Measurements from ENCODE around the gene LYZL2. TPM values are rescaled to one million over a fixed set of nuclear protein-coding genes. Genes with fewer than 3 reads are reported as not detected.
"Not testable (repeated sequence)": the region's sequence is repeated elsewhere in the genome, so short reads cannot be mapped to it uniquely, and the experiment has no call there.

Gene LYZL2
- total RNA-seq, 1 donor from 2014 or later = not detected

DNA sequence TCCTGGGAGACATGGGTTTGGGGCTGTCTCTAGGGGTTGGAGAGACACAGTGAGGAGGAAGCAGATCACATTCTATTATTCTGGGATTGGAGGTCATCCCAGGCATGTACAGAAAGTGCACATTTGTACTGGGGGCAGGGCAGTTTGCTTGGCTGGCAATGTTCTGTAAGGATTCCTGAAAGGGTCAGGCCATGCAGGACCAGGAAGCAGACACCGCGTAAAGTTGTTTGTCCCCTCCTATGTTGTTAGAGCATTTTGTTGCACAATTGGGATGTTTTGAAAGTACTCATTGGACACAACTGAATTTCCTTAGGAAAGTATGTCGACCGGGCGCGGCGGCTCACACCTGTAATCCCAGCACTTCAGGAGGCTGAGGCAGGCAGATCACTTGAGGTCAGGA lies 12.5 kb downstream of the LYZL2 start:
- Histone ChIP-seq H3K4me1 (ENCODE audit: insufficient read depth, low read length) (no peaks in the 10 kb centered on the region), H3K36me3 (ENCODE audit: insufficient read depth, low read length) (no peaks in the 10 kb centered on the region), H3K79me2 (ENCODE audit: insufficient read depth, low read length) (no peaks in the 10 kb centered on the region), H3K4me3 (ENCODE audit: insufficient read depth, low read depth, low read length) (no peak overlapping the region), H4K20me1 (ENCODE audit: insufficient read depth, low read length) (no peaks in the 10 kb centered on the region), H3K27ac (ENCODE audit: low read depth, low read length) (no peak overlapping the region), H3K27me3 (ENCODE audit: insufficient read depth, low read length) (no peaks in the 10 kb centered on the region), H3K9me3 (ENCODE audit: insufficient read depth, low read depth, low read length) (no peaks in the 10 kb centered on the region), H3K9ac (ENCODE audit: low read length) (no peak overlapping the region), H3K4me2 (ENCODE audit: low read length) (no peak overlapping the region), H2AFZ (ENCODE audit: low read depth, low read length) (no peak overlapping the region)
- Mint-ChIP-seq H3K27me3 (ENCODE audit: low read depth, unreplicated experiment) (no peaks in the 10 kb centered on the region), H3K27ac (ENCODE audit: unreplicated experiment) (no peak overlapping the region), H3K4me1 (ENCODE audit: low read depth, unreplicated experiment) (peaks cover 3% of the 10 kb centered on the region), H3K9me3 (ENCODE audit: unreplicated experiment) (no peaks in the 10 kb centered on the region), H3K4me3 (ENCODE audit: unreplicated experiment) (no peak overlapping the region), H3K36me3 (ENCODE audit: low read depth, unreplicated experiment) (no peaks in the 10 kb centered on the region)
- no peak for FAIRE-seq
- TF ChIP-seq, protein P1, sequence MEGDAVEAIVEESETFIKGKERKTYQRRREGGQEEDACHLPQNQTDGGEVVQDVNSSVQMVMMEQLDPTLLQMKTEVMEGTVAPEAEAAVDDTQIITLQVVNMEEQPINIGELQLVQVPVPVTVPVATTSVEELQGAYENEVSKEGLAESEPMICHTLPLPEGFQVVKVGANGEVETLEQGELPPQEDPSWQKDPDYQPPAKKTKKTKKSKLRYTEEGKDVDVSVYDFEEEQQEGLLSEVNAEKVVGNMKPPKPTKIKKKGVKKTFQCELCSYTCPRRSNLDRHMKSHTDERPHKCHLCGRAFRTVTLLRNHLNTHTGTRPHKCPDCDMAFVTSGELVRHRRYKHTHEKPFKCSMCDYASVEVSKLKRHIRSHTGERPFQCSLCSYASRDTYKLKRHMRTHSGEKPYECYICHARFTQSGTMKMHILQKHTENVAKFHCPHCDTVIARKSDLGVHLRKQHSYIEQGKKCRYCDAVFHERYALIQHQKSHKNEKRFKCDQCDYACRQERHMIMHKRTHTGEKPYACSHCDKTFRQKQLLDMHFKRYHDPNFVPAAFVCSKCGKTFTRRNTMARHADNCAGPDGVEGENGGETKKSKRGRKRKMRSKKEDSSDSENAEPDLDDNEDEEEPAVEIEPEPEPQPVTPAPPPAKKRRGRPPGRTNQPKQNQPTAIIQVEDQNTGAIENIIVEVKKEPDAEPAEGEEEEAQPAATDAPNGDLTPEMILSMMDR (IDR thresholded peaks at IDR 0.05; ENCODE audit: insufficient read depth, low read depth, low read length) = no peak
- no peak for TF ChIP-seq EZH2 (IDR thresholded peaks at IDR 0.05; ENCODE audit: insufficient read depth, low read length)
- no peak for DNase-seq (ENCODE audit: low read depth)

DNA sequence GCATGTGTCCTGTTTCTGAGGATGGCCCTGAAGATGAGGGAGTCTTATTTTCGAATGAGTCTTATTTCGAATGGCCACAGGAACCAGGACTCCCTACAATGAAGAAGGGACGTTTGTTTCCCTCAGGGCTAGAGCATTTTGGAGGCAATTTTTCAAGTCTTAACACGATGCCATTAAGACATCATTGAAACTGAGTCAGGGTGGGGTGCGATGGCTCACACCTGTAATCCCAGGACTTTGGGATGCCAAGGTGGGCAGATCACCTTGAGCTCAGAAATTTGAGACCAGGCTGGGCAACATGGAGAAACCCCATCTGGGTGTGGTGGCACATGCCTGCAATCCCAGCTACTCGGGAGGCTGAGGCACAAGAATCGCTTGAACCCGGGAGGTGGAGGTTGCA lies 18.5 kb downstream of the LYZL2 start:
- not testable (repeated sequence) for H3K27me3 ChIP-seq (ENCODE audit: insufficient read depth, low read length); H3K27ac Mint-ChIP-seq (ENCODE audit: unreplicated experiment); H2AFZ ChIP-seq (ENCODE audit: low read depth, low read length); H3K27ac ChIP-seq (ENCODE audit: low read depth, low read length); H3K27me3 Mint-ChIP-seq (ENCODE audit: low read depth, unreplicated experiment); H3K4me2 ChIP-seq (ENCODE audit: low read length); H3K4me3 Mint-ChIP-seq (ENCODE audit: unreplicated experiment); H3K9ac ChIP-seq (ENCODE audit: low read length); H3K9me3 ChIP-seq (ENCODE audit: insufficient read depth, low read depth, low read length); H3K4me1 Mint-ChIP-seq (ENCODE audit: low read depth, unreplicated experiment); H3K36me3 Mint-ChIP-seq (ENCODE audit: low read depth, unreplicated experiment); H3K4me3 ChIP-seq (ENCODE audit: insufficient read depth, low read depth, low read length); H3K4me1 ChIP-seq (ENCODE audit: insufficient read depth, low read length); H3K36me3 ChIP-seq (ENCODE audit: insufficient read depth, low read length); DNase-seq (ENCODE audit: low read depth); H4K20me1 ChIP-seq (ENCODE audit: insufficient read depth, low read length); H3K79me2 ChIP-seq (ENCODE audit: insufficient read depth, low read length); H3K9me3 Mint-ChIP-seq (ENCODE audit: unreplicated experiment); FAIRE-seq

DNA sequence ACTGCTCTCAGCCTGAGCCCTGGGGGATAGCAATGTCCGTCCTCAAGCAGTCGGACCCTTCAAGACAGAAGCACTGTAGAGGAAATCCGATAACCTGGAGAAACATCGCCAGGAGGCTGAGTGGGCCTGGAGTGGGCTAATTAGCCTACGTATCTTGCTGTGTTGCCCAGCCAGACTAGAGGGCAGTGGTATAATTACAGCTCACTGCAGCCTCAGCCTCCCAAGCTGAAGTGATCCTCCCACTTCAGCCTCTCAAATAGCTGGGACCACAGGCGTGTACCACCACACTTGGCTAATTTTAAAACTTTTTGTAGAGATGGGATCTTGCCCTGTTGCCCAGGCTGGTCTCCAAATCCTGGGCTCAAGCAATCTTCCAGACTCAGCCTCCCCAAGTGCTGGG lies 21.7 kb downstream of the LYZL2 start:
- DNase-seq (ENCODE audit: low read depth) (no peak), FAIRE-seq (no peak)
- H3K36me3 ChIP-seq (ENCODE audit: insufficient read depth, low read length) = no peaks in the 10 kb centered on the region

More for the DNA sequence above, 21.7 kb downstream of the LYZL2 start:
- peaks cover 1% of the 10 kb centered on the region for H3K9me3 Mint-ChIP-seq (ENCODE audit: unreplicated experiment)
- H3K4me2 ChIP-seq (ENCODE audit: low read length) = no peak overlapping the region
- H3K4me1 Mint-ChIP-seq (ENCODE audit: low read depth, unreplicated experiment) = peaks cover 11% of the 10 kb centered on the region
- H4K20me1 ChIP-seq (ENCODE audit: insufficient read depth, low read length) = no peaks in the 10 kb centered on the region
- no peaks in the 10 kb centered on the region for H3K27me3 Mint-ChIP-seq (ENCODE audit: low read depth, unreplicated experiment)
- H3K4me3 Mint-ChIP-seq (ENCODE audit: unreplicated experiment) = no peak overlapping the region
- no peaks in the 10 kb centered on the region for H3K27me3 ChIP-seq (ENCODE audit: insufficient read depth, low read length)
- no peaks in the 10 kb centered on the region for H3K79me2 ChIP-seq (ENCODE audit: insufficient read depth, low read length)
- no peak overlapping the region for H3K4me3 ChIP-seq (ENCODE audit: insufficient read depth, low read depth, low read length)
- no peak overlapping the region for H3K27ac ChIP-seq (ENCODE audit: low read depth, low read length)
- no peaks in the 10 kb centered on the region for H3K9me3 ChIP-seq (ENCODE audit: insufficient read depth, low read depth, low read length)
- no peak for TF ChIP-seq EZH2 (IDR thresholded peaks at IDR 0.05; ENCODE audit: insufficient read depth, low read length)
- TF ChIP-seq, protein P1 (IDR thresholded peaks at IDR 0.05; ENCODE audit: insufficient read depth, low read depth, low read length) = no peak
- no peaks in the 10 kb centered on the region for H3K36me3 Mint-ChIP-seq (ENCODE audit: low read depth, unreplicated experiment)
- H3K27ac Mint-ChIP-seq (ENCODE audit: unreplicated experiment) = no peak overlapping the region
- no peak overlapping the region for H2AFZ ChIP-seq (ENCODE audit: low read depth, low read length)
- H3K4me1 ChIP-seq (ENCODE audit: insufficient read depth, low read length) = no peaks in the 10 kb centered on the region
- H3K9ac ChIP-seq (ENCODE audit: low read length) = no peak overlapping the region
